CD4-positive, alpha-beta T cell treated with Interleukin-4 for 1 hour (primary cell): ENCODE results near the gene ADGRA3.

Source experiments
- DNase-seq, 2 donors: peaks; one replicate each; pipeline ENCODE4 v3.0.0-alpha.2; 2020 to 2022

ADGRA3 gene

GRCh38 chr4:22345678-22346077 lies 170.2 kb downstream of the ADGRA3 start:
- no peak for DNase-seq

- no peak for DNase-seq
These were observed 170.8 kb downstream of the ADGRA3 start for GRCh38 chr4:22345055-22345454.

- DNase-seq = no peak
These were observed 172.3 kb downstream of the ADGRA3 start for GRCh38 chr4:22343606-22344005.

GRCh38 chr4:22339491-22339890 lies 176.4 kb downstream of the ADGRA3 start:
- no peak for DNase-seq

DNA sequence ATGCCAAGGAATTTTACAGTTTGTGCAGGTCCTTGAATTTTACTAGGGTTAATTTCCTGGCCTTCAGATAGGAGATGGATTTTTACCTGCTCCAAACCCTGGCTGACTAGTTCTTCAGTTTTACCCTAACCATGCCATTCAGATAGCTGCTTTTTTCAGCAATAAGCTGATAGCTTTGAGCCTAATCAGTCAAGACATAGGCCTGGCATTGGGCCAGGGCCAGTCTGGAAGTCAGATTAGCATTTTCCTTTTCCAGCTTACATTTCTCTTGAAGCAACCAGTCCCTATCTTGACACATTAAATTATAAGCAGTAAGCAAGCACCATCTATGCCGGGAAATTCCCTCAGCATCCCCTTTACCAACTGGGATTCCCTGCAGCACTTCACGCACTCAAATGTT lies 177.1 kb downstream of the ADGRA3 start:
- no peak for DNase-seq
